CD8-positive, alpha-beta memory T cell (primary cell): ENCODE data around the gene ZNF385C. TPM values are rescaled to one million over a fixed set of nuclear protein-coding genes. Genes with fewer than 3 reads are reported as not detected.

Experiments used
- CTCF ChIA-PET: fragments of 350-600 bp; sonication (Branson Sonifier 250); formaldehyde crosslinking; loops from one replicate; lab custom pipeline; 2021; ENCODE audit warnings: antibody characterized with exemption; lab: Charles Lee
- POLR2A ChIA-PET: fragments of 350-600 bp; sonication (Branson Sonifier 250); formaldehyde crosslinking; loops from one replicate; lab custom pipeline; 2021; ENCODE audit warnings: antibody characterized with exemption; lab: Charles Lee
- DNase-seq, 5 donors: peaks; one replicate each; pipeline versions ENCODE4 v3.0.0 to v3.0.0-alpha.2; 2020 to 2022; ENCODE audit warnings: mixed read lengths in 1 of 5
- H3K27ac ChIP-seq: one replicate; pipeline ENCODE4 v1.7.0; 2013; ENCODE audit warnings: low read depth, mild to moderate bottlenecking, low read length, moderate library complexity
- H3K27me3 ChIP-seq: 2 replicates; pipeline ENCODE4 v1.7.0; 2013; ENCODE audit warnings: low read length, mild to moderate bottlenecking; ENCODE audit not compliant: insufficient read depth, poor library complexity, severe bottlenecking
- H3K36me3 ChIP-seq: 2 replicates; pipeline ENCODE4 v1.7.0; 2013; ENCODE audit warnings: mild to moderate bottlenecking, low read length, moderate library complexity; ENCODE audit not compliant: insufficient read depth
- H3K4me1 ChIP-seq: 2 replicates; pipeline ENCODE4 v1.7.0; 2013; ENCODE audit warnings: mild to moderate bottlenecking, low read length, moderate library complexity; ENCODE audit not compliant: insufficient read depth
- H3K4me3 ChIP-seq: 2 replicates; pipeline ENCODE4 v1.7.0; 2013; ENCODE audit warnings: mild to moderate bottlenecking, low read length
- H3K9me3 ChIP-seq: 2 replicates; pipeline ENCODE4 v1.7.0; 2013; ENCODE audit warnings: mild to moderate bottlenecking, low read length
- H3K27ac Mint-ChIP-seq, 8 donors: one replicate each; pipeline ENCODE4 v1.8.0; 2020 to 2021; ENCODE audit warnings: mixed read lengths in 8 of 8, mild to moderate bottlenecking in 6 of 8, inconsistent platforms in 3 of 8, moderate library complexity in 3 of 8
- H3K27me3 Mint-ChIP-seq, 2 donors: one replicate each; pipeline ENCODE4 v1.8.0; 2020 to 2021; ENCODE audit warnings: mixed read lengths in 2 of 2, mild to moderate bottlenecking in 1 of 2, moderate library complexity in 1 of 2
- H3K36me3 Mint-ChIP-seq, 3 donors: one replicate each; pipeline ENCODE4 v1.8.0; 2020 to 2021; ENCODE audit warnings: mixed read lengths in 3 of 3, inconsistent platforms in 1 of 3, mild to moderate bottlenecking in 1 of 3
- H3K4me1 Mint-ChIP-seq, 3 donors: one replicate each; pipeline ENCODE4 v1.8.0; 2020 to 2021; ENCODE audit warnings: mixed read lengths in 3 of 3, inconsistent platforms in 1 of 3, mild to moderate bottlenecking in 1 of 3
- H3K4me3 Mint-ChIP-seq, 7 donors: one replicate each; pipeline ENCODE4 v1.8.0; 2020 to 2021; ENCODE audit warnings: mixed read lengths in 7 of 7, mild to moderate bottlenecking in 6 of 7, moderate library complexity in 4 of 7, inconsistent platforms in 2 of 7
- H3K9me3 Mint-ChIP-seq, 5 donors: one replicate each; pipeline ENCODE4 v1.8.0; 2020 to 2022; ENCODE audit warnings: mixed read lengths in 5 of 5, mild to moderate bottlenecking in 3 of 5, moderate library complexity in 2 of 5, inconsistent platforms in 1 of 5
- polyA plus RNA-seq: library from polyadenylated mRNA; unstranded; fragments of 300-500 nt; fragmentation: Illumina TruSeq; gene quantifications from one replicate; pipeline ENCODE4 v1.2.3, GENCODE V29; 2021
- total RNA-seq, 2 experiments: library from RNA; stranded (reverse); gene quantifications; one replicate each; pipeline ENCODE4 v1.2.3, GENCODE V29; 2021

Gene ZNF385C
- total and polyA plus RNA-seq, 3 experiments from 2014 or later = not detected

DNA sequence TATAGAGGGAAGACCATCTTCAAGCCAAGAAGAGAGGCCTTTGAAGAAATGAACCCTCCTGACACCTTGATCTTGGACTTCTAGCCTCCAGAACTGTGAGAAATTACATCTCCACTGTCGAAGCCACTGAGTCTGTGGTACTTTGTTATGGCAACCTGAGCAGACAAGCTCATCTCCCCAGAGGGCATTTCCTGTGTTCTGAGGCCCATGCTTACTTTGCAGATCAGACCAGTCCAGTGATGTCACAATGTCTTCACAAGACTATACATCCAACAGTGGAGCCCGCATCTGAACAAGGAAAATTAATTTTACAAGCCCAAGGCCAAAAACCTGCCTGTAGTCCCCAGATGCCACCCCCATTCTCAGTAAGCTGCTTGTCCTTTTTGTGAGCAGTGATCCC lies 33.1 kb downstream of the ZNF385C start:
- Mint-ChIP-seq H3K36me3 (no peaks in the 10 kb centered on the region), H3K27ac (peak overlapping the region in 1 of 8 donors; percentile 26), H3K27me3 (peaks cover 13 to 14% of the 10 kb centered on the region in 2 donors), H3K4me3 (no peak overlapping the region), H3K9me3 (no peaks in the 10 kb centered on the region), H3K4me1 (peaks cover 5 to 9% (median 9%) of the 10 kb centered on the region in 3 donors)
- CTCF ChIA-PET = interaction anchor here (0.8 to 5.5 kb wide), 10 partner anchors 15 to 101 kb away, joined by 3 to 57 read pairs (median 3); no protein-coding TSS in a partner anchor
- H3K36me3 ChIP-seq = no peaks in the 10 kb centered on the region
- no peaks in the 10 kb centered on the region for H3K9me3 ChIP-seq
- peak in 1 of 5 donors; percentile 54 for DNase-seq
- no peaks in the 10 kb centered on the region for H3K27me3 ChIP-seq
- H3K27ac ChIP-seq = no peak overlapping the region
- no peak overlapping the region for H3K4me3 ChIP-seq
- POLR2A ChIA-PET = no interaction called here
- peaks cover 12% of the 10 kb centered on the region for H3K4me1 ChIP-seq

GRCh38 chr17:42062681-42063080 lies 35.6 kb downstream of the ZNF385C start:
- ChIA-PET POLR2A (no interaction called here), CTCF (interaction anchor here (1.6 kb wide), 1 partner anchor 37 kb away, joined by 7 read pairs; no protein-coding TSS in a partner anchor)
- Mint-ChIP-seq H3K4me3 (no peak overlapping the region), H3K27ac (no peak overlapping the region), H3K9me3 (no peaks in the 10 kb centered on the region), H3K36me3 (no peaks in the 10 kb centered on the region), H3K27me3 (peaks cover 8 to 18% of the 10 kb centered on the region in 2 donors), H3K4me1 (peaks cover 5 to 9% (median 9%) of the 10 kb centered on the region in 3 donors)
- Histone ChIP-seq H3K27me3 (no peaks in the 10 kb centered on the region), H3K4me3 (no peak overlapping the region), H3K36me3 (no peaks in the 10 kb centered on the region), H3K4me1 (peaks cover 12% of the 10 kb centered on the region), H3K9me3 (no peaks in the 10 kb centered on the region), H3K27ac (no peak overlapping the region)
- no peak for DNase-seq

- H3K27ac Mint-ChIP-seq = peak overlapping the region in 1 of 8 donors; percentile 63
- POLR2A ChIA-PET = no interaction called here
- Histone ChIP-seq H3K9me3 (no peaks in the 10 kb centered on the region), H3K36me3 (no peaks in the 10 kb centered on the region), H3K4me1 (peaks cover 12% of the 10 kb centered on the region), H3K4me3 (no peak overlapping the region), H3K27me3 (no peaks in the 10 kb centered on the region), H3K27ac (no peak overlapping the region)
- peaks cover 12 to 21% of the 10 kb centered on the region in 2 donors for H3K27me3 Mint-ChIP-seq
- H3K4me3 Mint-ChIP-seq = no peak overlapping the region
- no peak for DNase-seq
- H3K4me1 Mint-ChIP-seq = peaks cover 5 to 9% (median 9%) of the 10 kb centered on the region in 3 donors
- H3K9me3 Mint-ChIP-seq = no peaks in the 10 kb centered on the region
- CTCF ChIA-PET = interaction anchor here (1.6 kb wide), 1 partner anchor 36 kb away, joined by 7 read pairs; no protein-coding TSS in a partner anchor
- H3K36me3 Mint-ChIP-seq = no peaks in the 10 kb centered on the region
Observed at GRCh38 chr17:42061646-42062487, 36.4 kb downstream of the ZNF385C start.

DNA sequence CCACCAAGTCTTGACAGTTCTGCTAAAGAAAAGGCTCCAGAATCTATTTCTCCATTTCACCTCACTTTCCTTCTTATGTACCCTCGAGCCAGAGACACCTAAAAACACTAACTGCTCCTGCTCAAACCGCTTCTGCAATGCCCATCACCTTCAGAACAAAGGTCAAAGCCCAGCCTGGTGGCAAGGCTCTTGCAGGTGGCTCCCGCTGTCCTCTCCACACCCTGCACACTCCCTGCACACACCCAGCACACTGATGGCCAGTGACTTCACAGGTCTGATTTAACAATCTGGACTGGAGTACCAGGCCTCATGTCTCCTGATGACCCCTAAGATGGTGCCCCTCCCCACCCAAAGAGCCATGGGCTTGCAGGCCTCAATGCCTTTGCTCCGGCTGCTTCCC lies 38.0 kb downstream of the ZNF385C start:
- no peaks in the 10 kb centered on the region for H3K9me3 Mint-ChIP-seq
- peaks cover 5 to 9% (median 9%) of the 10 kb centered on the region in 3 donors for H3K4me1 Mint-ChIP-seq
- ChIA-PET CTCF (no interaction called here), POLR2A (no interaction called here)
- H3K27ac ChIP-seq = no peak overlapping the region
- no peaks in the 10 kb centered on the region for H3K9me3 ChIP-seq
- peaks cover 12% of the 10 kb centered on the region for H3K4me1 ChIP-seq
- no peak overlapping the region for H3K4me3 ChIP-seq
- H3K27ac Mint-ChIP-seq = no peak overlapping the region
- H3K27me3 Mint-ChIP-seq = peaks cover 21 to 25% of the 10 kb centered on the region in 2 donors
- no peaks in the 10 kb centered on the region for H3K27me3 ChIP-seq
- H3K36me3 ChIP-seq = no peaks in the 10 kb centered on the region
- DNase-seq = no peak
- H3K36me3 Mint-ChIP-seq = no peaks in the 10 kb centered on the region
- H3K4me3 Mint-ChIP-seq = no peak overlapping the region

- no peak overlapping the region for H3K27ac Mint-ChIP-seq
- peaks cover 23 to 29% of the 10 kb centered on the region in 2 donors for H3K27me3 Mint-ChIP-seq
- no peaks in the 10 kb centered on the region for H3K36me3 Mint-ChIP-seq
- Histone ChIP-seq H3K27me3 (no peaks in the 10 kb centered on the region), H3K4me3 (no peak overlapping the region), H3K27ac (no peak overlapping the region), H3K9me3 (no peaks in the 10 kb centered on the region), H3K36me3 (no peaks in the 10 kb centered on the region), H3K4me1 (peaks cover 12% of the 10 kb centered on the region)
- H3K4me3 Mint-ChIP-seq = no peak overlapping the region
- H3K4me1 Mint-ChIP-seq = peaks cover 5 to 9% (median 9%) of the 10 kb centered on the region in 3 donors
- ChIA-PET CTCF (interaction anchor here (1.5 kb wide), 1 partner anchor 98 kb away, joined by 5 read pairs; no protein-coding TSS in a partner anchor), POLR2A (no interaction called here)
- H3K9me3 Mint-ChIP-seq = no peaks in the 10 kb centered on the region
- DNase-seq = no peak
Observed at GRCh38 chr17:42059815-42060214, 38.5 kb downstream of the ZNF385C start.

DNA sequence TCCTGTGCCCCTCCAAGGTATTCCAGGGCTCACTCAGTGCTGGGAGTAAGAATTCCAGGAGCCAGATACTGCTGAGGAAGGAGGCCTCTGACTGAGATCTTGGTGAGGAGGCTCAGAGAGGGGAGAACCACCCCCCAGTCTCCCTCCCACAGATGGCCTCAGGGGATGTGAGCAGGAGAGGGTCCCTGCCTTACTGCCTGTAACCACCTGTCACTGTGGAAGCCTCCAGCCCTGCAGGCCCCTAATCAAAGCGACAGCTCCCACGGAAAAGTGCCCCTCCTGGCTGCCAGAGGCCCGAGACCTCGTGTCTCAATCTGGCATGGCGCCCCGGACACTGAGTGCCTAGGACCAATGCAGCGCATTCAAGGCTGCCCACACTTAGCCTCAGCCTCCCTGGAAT lies 40.2 kb downstream of the ZNF385C start:
- Mint-ChIP-seq H3K27me3 (peaks cover 25 to 42% of the 10 kb centered on the region in 2 donors), H3K27ac (no peak overlapping the region), H3K36me3 (no peaks in the 10 kb centered on the region), H3K9me3 (no peaks in the 10 kb centered on the region), H3K4me3 (no peak overlapping the region), H3K4me1 (no peaks in the 10 kb centered on the region)
- ChIA-PET POLR2A (interaction anchor here (0.6 kb wide), 1 partner anchor 12 kb away, joined by 6 read pairs; no protein-coding TSS in a partner anchor), CTCF (interaction anchor here (1.0 to 1.5 kb wide), 2 partner anchors 10 to 96 kb away, joined by 3 to 5 read pairs; no protein-coding TSS in a partner anchor)
- peaks cover 1% of the 10 kb centered on the region for H3K27me3 ChIP-seq
- H3K36me3 ChIP-seq = no peaks in the 10 kb centered on the region
- no peak overlapping the region for H3K4me3 ChIP-seq
- no peak overlapping the region for H3K27ac ChIP-seq
- no peaks in the 10 kb centered on the region for H3K9me3 ChIP-seq
- peaks cover 2% of the 10 kb centered on the region for H3K4me1 ChIP-seq
- no peak for DNase-seq

GRCh38 chr17:42056635-42057034 lies 41.6 kb downstream of the ZNF385C start:
- no peaks in the 10 kb centered on the region for H3K4me1 ChIP-seq
- H3K27me3 ChIP-seq = peaks cover 9% of the 10 kb centered on the region
- no peak overlapping the region for H3K4me3 Mint-ChIP-seq
- H3K9me3 Mint-ChIP-seq = no peaks in the 10 kb centered on the region
- H3K27ac Mint-ChIP-seq = no peak overlapping the region
- H3K36me3 Mint-ChIP-seq = no peaks in the 10 kb centered on the region
- POLR2A ChIA-PET = no interaction called here
- H3K36me3 ChIP-seq = no peaks in the 10 kb centered on the region
- H3K4me1 Mint-ChIP-seq = no peaks in the 10 kb centered on the region
- H3K4me3 ChIP-seq = no peak overlapping the region
- CTCF ChIA-PET = no interaction called here
- H3K27me3 Mint-ChIP-seq = peaks cover 24 to 53% of the 10 kb centered on the region in 2 donors
- H3K9me3 ChIP-seq = no peaks in the 10 kb centered on the region
- DNase-seq = no peak
- H3K27ac ChIP-seq = no peak overlapping the region

GRCh38 chr17:42055496-42055895 lies 42.8 kb downstream of the ZNF385C start:
- Mint-ChIP-seq H3K27ac (peak overlapping the region in 1 of 8 donors; percentile 79), H3K4me3 (no peak overlapping the region), H3K27me3 (peaks cover 32 to 62% of the 10 kb centered on the region in 2 donors), H3K9me3 (no peaks in the 10 kb centered on the region), H3K36me3 (no peaks in the 10 kb centered on the region), H3K4me1 (peaks cover 3 to 6% (median 6%) of the 10 kb centered on the region in 3 donors)
- ChIA-PET CTCF (interaction anchor here (1.3 kb wide), 1 partner anchor 10 kb away, joined by 4 read pairs; no protein-coding TSS in a partner anchor), POLR2A (no interaction called here)
- no peak overlapping the region for H3K4me3 ChIP-seq
- H3K4me1 ChIP-seq = peaks cover 7% of the 10 kb centered on the region
- peaks cover 17% of the 10 kb centered on the region for H3K27me3 ChIP-seq
- H3K27ac ChIP-seq = no peak overlapping the region
- no peaks in the 10 kb centered on the region for H3K36me3 ChIP-seq
- no peaks in the 10 kb centered on the region for H3K9me3 ChIP-seq
- no peak for DNase-seq
